SK-MEL-5 (cell line): ENCODE data around the gene MS4A6E. TPM values are rescaled to one million over a fixed set of nuclear protein-coding genes. Genes with fewer than 3 reads are reported as not detected.
"Not testable (repeated sequence)": the region's sequence is repeated elsewhere in the genome, so short reads cannot be mapped to it uniquely, and the experiment has no call there.

Experiments
- DNase-seq: peaks from one replicate; pipeline ENCODE4 v3.0.0-alpha.2; 2016; ENCODE audit warnings: low read depth, low spot score
- in situ Hi-C: cut with HindIII; loops from 2 replicates; pipeline ENCODE4 v1.10.0; 2016; ENCODE audit warnings: low sequenced_read_pairs, high pct_unique_total_duplicates, low pct_unique_long_range_greater_than_20kb
- polyA plus RNA-seq, 2 experiments: library from polyadenylated mRNA; depleted of rRNA; stranded (reverse); fragments of >200 nt; gene quantifications; 2 replicates each; pipeline ENCODE4 v1.2.3, GENCODE V29; 2015
- total RNA-seq: library from RNA; depleted of rRNA; stranded (reverse); fragments of >200 nt; shearing (Covaris generic); gene quantifications from 2 replicates; pipeline ENCODE4 v1.2.3, GENCODE V29; 2014; rRNA removed

The MS4A6E gene
- total RNA-seq: not detected in 2 replicates
- not detected in 2 replicates for polyA plus RNA-seq (2015; cell fraction: cytosol; rRNA removed)
- not detected in 2 replicates for polyA plus RNA-seq (2015; cell fraction: nucleus; rRNA removed)

- in situ Hi-C loops: no loop called here
These were observed at the start of gene MS4A6E for GRCh38 chr11:60326955-60327354. TSS of gene MS4A6E (plus strand) at chr11:60327255. CDS start at chr11:60334896, 7,641 bp downstream.

DNA sequence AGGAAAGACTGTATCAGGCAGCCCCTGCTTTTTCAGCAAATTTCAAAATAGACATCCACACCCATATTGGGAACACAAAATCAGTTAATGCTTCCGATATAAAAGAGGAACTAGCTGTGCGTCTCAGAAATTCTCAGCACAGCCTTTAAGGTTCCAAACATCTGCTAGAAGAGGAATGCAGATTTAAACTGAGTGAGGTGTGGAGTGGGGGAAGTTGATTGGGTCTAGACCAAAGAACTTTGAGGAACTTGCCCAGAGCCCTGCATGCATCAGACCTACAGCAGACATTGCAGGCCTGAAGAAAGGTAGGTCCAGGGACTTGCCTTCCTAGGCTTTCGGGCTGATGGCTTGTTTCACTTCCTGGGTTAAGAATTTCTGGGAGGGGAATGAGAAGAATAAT, 46.6 kb upstream of the MS4A6E start, which contains the start of gene MS4A4A:
Gene MS4A4A, plus strand, starts transcription at position 255 of the 400 bp plus-strand sequence. Its CDS starts 10 bp downstream, at position 265.
- no peak for DNase-seq
- in situ Hi-C loops: no loop called here

More at GRCh38 chr11:60326955-60327354, at the start of gene MS4A6E:
- DNase-seq: no peak

- in situ Hi-C loops: no loop called here
- DNase-seq: no peak
These were observed 45.6 kb upstream of the MS4A6E start for GRCh38 chr11:60281485-60281884.

- in situ Hi-C loops: no loop called here
- DNase-seq: no peak
These were observed 44.8 kb upstream of the MS4A6E start for GRCh38 chr11:60282286-60282685.

GRCh38 chr11:60285411-60286126, 41.5 kb upstream of the MS4A6E start:
- in situ Hi-C loops, DNase-seq: not testable (repeated sequence)

DNA sequence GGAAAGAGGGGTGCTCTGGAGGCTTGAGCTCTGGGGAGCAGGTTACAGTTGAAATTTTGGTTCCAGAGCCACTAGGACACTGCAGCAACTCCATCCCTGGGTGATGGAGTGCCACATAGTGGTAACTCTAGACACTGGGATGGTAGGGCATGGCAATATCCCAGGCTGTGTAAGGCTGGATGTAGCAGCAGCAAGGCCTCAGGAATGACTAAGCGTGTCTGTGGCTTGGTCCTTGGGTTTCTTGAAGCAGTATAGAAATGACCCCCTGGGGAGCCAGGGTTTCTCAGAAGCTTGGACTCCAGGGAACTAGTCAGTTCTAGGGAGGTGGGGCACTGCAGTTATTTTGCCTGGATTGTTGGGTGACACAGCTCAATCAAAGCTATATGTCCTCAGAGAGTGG, 38.5 kb upstream of the MS4A6E start:
- in situ Hi-C loops: no loop called here
- DNase-seq: no peak

DNA sequence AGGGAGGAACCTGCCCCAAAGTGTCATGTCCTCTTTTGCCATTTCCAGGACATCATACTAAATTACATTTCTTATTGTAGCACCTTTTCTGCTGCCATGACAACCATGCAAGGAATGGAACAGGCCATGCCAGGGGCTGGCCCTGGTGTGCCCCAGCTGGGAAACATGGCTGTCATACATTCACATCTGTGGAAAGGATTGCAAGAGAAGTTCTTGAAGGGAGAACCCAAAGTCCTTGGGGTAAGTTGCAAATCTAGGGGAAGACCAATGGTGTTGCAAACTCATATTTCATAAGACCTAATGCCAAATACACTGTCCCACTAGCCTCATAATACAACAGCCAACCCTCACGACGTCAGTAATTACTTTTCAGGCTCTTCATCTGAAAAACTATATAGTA, 34.9 kb upstream of the MS4A6E start:
- DNase-seq: no peak
- in situ Hi-C loops: no loop called here

DNA sequence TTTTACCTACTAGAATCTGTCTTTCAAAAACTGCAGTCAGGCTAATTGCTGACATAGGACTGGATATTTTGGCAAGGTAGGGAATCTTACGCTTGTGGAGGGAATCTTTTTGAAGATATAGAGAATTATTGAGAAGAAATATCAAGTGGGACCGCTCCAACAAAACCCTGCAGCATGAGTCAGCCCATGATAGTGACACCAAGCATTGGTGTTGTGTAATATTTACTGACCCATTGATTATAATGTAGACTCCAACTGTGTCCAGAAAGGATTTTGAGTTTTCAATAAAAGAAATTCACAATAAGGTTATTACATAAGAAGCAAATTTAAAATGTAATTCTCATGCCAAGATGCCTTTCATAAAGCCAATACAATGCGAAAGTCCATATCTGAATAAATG, 25.9 kb upstream of the MS4A6E start:
- DNase-seq: no peak
- in situ Hi-C loops: no loop called here

DNA sequence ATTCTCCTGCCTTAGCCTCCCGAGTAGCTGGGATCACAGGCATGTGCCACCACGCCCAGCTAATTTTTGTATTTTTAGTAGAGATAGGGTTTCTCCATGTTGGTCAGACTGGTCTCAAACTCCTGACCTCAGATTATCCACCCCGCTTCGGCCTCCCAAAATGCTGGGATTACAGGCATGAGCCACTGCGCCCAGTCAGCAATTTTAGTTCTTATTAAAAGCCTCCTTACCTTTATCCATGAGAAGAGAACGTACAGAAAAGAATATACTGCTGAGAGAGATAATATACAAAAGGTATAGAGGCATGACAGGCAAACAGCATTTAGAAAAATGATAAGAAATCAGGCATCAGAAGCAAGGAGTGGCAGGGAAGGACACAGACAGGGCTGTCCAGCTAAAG, 25.2 kb upstream of the MS4A6E start:
- in situ Hi-C loops, DNase-seq: not testable (repeated sequence)

GRCh38 chr11:60303661-60304060, 23.4 kb upstream of the MS4A6E start:
- DNase-seq: no peak
- in situ Hi-C loops: no loop called here

DNA sequence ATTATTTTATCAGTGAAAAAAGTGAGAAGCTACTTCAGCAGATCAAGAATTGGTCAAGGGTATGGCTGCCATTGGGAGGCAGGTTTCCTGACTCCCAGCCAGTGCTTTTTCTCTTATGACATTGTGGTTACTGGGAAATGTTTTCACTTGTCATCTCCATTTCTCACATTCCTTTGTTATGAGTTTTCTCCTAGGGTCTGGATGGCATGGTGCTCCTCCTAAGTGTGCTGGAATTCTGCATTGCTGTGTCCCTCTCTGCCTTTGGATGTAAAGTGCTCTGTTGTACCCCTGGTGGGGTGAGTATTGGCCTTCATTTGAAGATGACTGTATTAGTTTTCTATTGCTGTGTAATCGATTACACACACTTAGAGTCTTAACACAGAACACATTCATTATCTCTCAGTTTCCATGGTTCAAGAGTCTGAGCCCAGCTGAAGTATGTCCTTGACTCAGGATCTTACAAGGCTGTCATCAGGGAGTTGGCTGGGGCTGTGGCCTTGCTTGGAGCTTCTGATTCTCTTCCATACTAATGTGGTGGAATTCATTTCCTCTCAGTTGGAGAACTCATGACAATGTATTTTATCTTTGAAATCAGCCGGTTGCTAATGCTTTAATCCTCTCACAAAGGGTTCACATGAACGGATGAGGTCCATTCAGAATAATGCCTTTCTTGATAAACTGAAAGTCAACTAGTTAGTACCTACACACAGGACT, 21.0 kb upstream of the MS4A6E start:
- DNase-seq: no peak

DNA sequence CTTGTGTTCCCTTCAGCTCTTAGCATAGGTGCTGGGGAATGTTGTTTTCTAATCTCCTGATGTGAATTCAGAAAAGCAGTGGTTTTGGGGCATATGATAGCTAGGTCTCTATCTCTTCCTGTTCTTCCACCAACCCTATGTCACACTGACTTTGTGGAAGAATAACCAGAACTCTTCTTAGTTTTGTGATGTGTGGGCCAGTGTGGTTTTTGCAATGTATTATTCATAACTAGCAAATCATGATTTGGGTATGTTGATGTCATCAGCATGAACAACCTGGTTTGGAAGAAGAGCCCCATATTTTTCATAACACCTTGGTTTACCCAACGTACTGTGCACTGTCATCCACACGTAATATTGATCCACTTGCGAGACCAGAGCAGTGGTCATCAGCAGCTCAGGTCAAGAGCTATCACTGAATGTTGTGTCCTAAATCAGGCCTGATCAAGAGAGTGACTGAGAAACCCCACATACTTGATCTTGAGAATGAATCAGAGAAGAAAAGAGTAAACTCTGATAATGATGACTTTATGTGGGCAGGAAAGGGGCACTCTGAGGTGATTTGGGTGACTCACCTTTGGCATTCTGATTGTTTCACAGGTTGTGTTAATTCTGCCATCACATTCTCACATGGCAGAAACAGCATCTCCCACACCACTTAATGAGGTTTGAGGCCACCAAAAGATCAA, 19.4 kb upstream of the MS4A6E start:
- in situ Hi-C loops: no loop called here
- no peak for DNase-seq

More for the DNA sequence above, 21.0 kb upstream of the MS4A6E start:
- in situ Hi-C loops: no loop called here

- in situ Hi-C loops: no loop called here
- no peak for DNase-seq
These were observed 16.6 kb upstream of the MS4A6E start for GRCh38 chr11:60310407-60310998.

GRCh38 chr11:60314635-60315321, 12.3 kb upstream of the MS4A6E start:
- in situ Hi-C loops: no loop called here
- no peak for DNase-seq

DNA sequence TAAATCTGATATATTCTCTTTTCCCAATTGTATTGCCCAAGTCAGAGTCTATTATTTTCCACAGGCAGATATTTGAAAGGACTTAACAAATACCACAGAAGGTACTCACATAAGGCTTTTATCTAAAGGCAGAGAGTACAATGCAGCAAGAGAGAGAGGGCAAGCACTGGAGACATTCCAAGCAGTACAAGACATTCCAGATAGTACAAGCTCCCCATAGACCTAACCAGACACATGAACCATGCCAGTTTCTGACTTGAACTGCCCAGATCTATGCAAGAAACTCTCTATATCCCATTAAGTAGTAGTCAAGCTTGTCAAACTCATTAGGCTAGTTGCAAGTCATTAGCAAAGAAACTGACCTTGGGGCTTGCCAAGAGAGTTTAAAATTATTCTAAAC, 11.2 kb upstream of the MS4A6E start:
- no peak for DNase-seq
- in situ Hi-C loops: no loop called here

- in situ Hi-C loops: no loop called here
- DNase-seq: no peak
These were observed 10.7 kb upstream of the MS4A6E start for GRCh38 chr11:60316317-60316716.

- no peak for DNase-seq
- in situ Hi-C loops: no loop called here
These were observed 8.3 kb upstream of the MS4A6E start for GRCh38 chr11:60318726-60319125.
